Esophagus muscularis mucosa (tissue), 3 donors: ENCODE measurements around the gene RBMS3.

ENCODE experiments used
- CTCF ChIP-seq, 3 experiments: fragments of 200-600 bp in 2 of 3; fragments of 450-650 bp in 1 of 3; sonication (generic) in 2 of 3; IDR thresholded peaks; one replicate each; pipeline ENCODE4 v1.5.1; 2017 to 2019; ENCODE audit warnings: antibody characterized with exemption in 3 of 3, mild to moderate bottlenecking in 2 of 3, moderate library complexity in 1 of 3
- POLR2A ChIP-seq: fragments of 450-650 bp; IDR thresholded peaks from one replicate; pipeline ENCODE4 v1.6.1; 2017; ENCODE audit warnings: antibody characterized with exemption, moderate library complexity, mild to moderate bottlenecking, low read depth

GRCh38 chr3:29385046-29385830, 104.4 kb downstream of the RBMS3 start:
- TF ChIP-seq CTCF (IDR thresholded peaks at IDR 0.05) (no peak), POLR2A (no peak)
